SK-N-SH (cell line): Measurements from ENCODE around the gene NR2F6.

Source experiments
- CHD2 ChIP-seq: fragments of 150-350 bp; IDR thresholded peaks from 2 replicates; pipeline ENCODE4 v1.6.1; 2018; ENCODE audit warnings: low read length; ENCODE audit not compliant: partially characterized antibody
- CTCF ChIP-seq: fragments of 200-600 bp; sonication (generic); IDR thresholded peaks from 2 replicates; pipeline ENCODE4 v1.6.1; 2017; ENCODE audit warnings: antibody characterized with exemption, mild to moderate bottlenecking, moderate library complexity
- EZH2phosphoT487 ChIP-seq: fragments of 200-600 bp; sonication (generic); IDR thresholded peaks from 2 replicates; pipeline ENCODE4 v1.6.1; 2017; ENCODE audit warnings: low read depth, mixed run types, mild to moderate bottlenecking, antibody characterized with exemption, moderate library complexity, borderline replicate concordance
- FOSL2 ChIP-seq: IDR thresholded peaks from 2 replicates; pipeline ENCODE4 v1.4.0; 2012; ENCODE audit warnings: low read depth, mild to moderate bottlenecking, moderate library complexity, borderline replicate concordance
- GABPA ChIP-seq: IDR thresholded peaks from 2 replicates; pipeline ENCODE4 v1.4.0; 2012; ENCODE audit warnings: low read depth, mild to moderate bottlenecking
- GATA2 ChIP-seq: sonication (generic); formaldehyde crosslinking; IDR thresholded peaks from 2 replicates; pipeline ENCODE4 v1.5.0; 2020; ENCODE audit warnings: mild to moderate bottlenecking, missing genetic modification reagents
- IRF3 ChIP-seq: fragments of 150-350 bp; IDR thresholded peaks from 2 replicates; pipeline ENCODE4 v1.6.1; 2016; ENCODE audit warnings: mild to moderate bottlenecking, low read depth, low read length
- MAX ChIP-seq: IDR thresholded peaks from 2 replicates; pipeline ENCODE4 v1.4.0; 2012; ENCODE audit warnings: low read depth
- MXI1 ChIP-seq: IDR thresholded peaks from 2 replicates; pipeline ENCODE4 v1.6.1; 2012; ENCODE audit warnings: mild to moderate bottlenecking, low read depth, low read length, improper control_type of control experiment
- NFIC ChIP-seq: IDR thresholded peaks from 2 replicates; pipeline ENCODE4 v1.4.0; 2012; ENCODE audit warnings: borderline replicate concordance
- POLR2AphosphoS5 ChIP-seq: IDR thresholded peaks from 2 replicates; pipeline ENCODE4 v1.6.1; 2012; ENCODE audit warnings: low read depth, low read length
- RCOR1 ChIP-seq: fragments of 150-350 bp; IDR thresholded peaks from 2 replicates; pipeline ENCODE4 v1.6.1; 2017; ENCODE audit warnings: antibody characterized with exemption, low read length
- REST ChIP-seq: IDR thresholded peaks from 2 replicates; pipeline ENCODE4 v1.6.1; 2012; ENCODE audit warnings: mild to moderate bottlenecking, low read depth, low read length, moderate library complexity
- USF2 ChIP-seq: fragments of 150-350 bp; IDR thresholded peaks from 2 replicates; pipeline ENCODE4 v1.6.1; 2017; ENCODE audit warnings: antibody characterized with exemption, low read length, low read depth, borderline replicate concordance

GRCh38 chr19:17229890-17230289 is 15.8 kb downstream of the NR2F6 start:
- TF ChIP-seq CHD2 (no peak), EZH2phosphoT487 (no peak), GATA2 (CRISPR knock-in tag) (no peak), CTCF (no peak), NFIC (0 out of 2 replicates have a peak, but pooled peaks have one; percentile 28), MAX (no peak), MXI1 (no peak), IRF3 (no peak), REST (no peak), POLR2AphosphoS5 (no peak), GABPA (no peak), USF2 (no peak), RCOR1 (no peak), FOSL2 (no peak)
